B cell (primary cell): ENCODE measurements around the gene LIG3.

Experiments used
- EZH2 ChIP-seq: IDR thresholded peaks from 2 replicates; pipeline ENCODE4 v1.6.1; 2012; ENCODE audit warnings: borderline replicate concordance, low read depth, mild to moderate bottlenecking, moderate library complexity, low read length; ENCODE audit not compliant: insufficient read depth, poor library complexity, severe bottlenecking
- TF ChIP-seq, protein P1 (sequence below): fragments of 200-600 bp; IDR thresholded peaks from one replicate; pipeline ENCODE4 v1.8.0; 2022; ENCODE audit warnings: antibody characterized with exemption, mild to moderate bottlenecking

DNA sequence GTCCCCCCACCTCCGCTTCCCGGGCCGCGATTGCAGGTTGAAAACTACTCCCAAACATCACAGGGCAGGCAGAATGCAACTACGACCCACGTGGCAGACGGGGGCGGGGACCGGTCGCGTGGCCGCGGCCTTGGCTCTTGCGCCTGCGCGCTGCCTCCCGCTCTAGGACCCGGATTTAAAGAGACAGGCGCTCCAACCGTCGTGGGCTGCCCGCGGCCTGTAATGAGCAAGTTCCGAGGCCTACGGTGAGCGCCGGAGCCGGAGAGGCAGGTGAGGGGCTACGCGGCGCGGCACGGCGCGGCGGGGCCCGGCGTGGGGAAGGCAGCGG is at the start of gene LIG3:
- TF ChIP-seq, protein P1, sequence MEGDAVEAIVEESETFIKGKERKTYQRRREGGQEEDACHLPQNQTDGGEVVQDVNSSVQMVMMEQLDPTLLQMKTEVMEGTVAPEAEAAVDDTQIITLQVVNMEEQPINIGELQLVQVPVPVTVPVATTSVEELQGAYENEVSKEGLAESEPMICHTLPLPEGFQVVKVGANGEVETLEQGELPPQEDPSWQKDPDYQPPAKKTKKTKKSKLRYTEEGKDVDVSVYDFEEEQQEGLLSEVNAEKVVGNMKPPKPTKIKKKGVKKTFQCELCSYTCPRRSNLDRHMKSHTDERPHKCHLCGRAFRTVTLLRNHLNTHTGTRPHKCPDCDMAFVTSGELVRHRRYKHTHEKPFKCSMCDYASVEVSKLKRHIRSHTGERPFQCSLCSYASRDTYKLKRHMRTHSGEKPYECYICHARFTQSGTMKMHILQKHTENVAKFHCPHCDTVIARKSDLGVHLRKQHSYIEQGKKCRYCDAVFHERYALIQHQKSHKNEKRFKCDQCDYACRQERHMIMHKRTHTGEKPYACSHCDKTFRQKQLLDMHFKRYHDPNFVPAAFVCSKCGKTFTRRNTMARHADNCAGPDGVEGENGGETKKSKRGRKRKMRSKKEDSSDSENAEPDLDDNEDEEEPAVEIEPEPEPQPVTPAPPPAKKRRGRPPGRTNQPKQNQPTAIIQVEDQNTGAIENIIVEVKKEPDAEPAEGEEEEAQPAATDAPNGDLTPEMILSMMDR = no peak
- TF ChIP-seq EZH2 = no peak
